Measurements from ENCODE around the gene CGREF1. TPM values are rescaled to one million over a fixed set of nuclear protein-coding genes. Genes with fewer than 3 reads are reported as not detected.

Gene CGREF1
- total and polyA plus RNA-seq, 2 donors (not counting 1 experiment from before 2014, with no cell fraction given), result not detected

GRCh38 chr2:27138111-27138510 lies 19.2 kb upstream of the CGREF1 start:
- Mint-ChIP-seq H3K4me3 (no peak overlapping the region), H3K9me3 (ENCODE audit: insufficient read depth) (no peaks in the 10 kb centered on the region), H3K4me1 (peaks cover 16% of the 10 kb centered on the region), H3K27ac (no peak overlapping the region), H3K27me3 (peaks cover 8% of the 10 kb centered on the region)
- Histone ChIP-seq H2AFZ (ENCODE audit: insufficient read depth, low read depth, low read length, poor library complexity, severe bottlenecking) (no peak overlapping the region), H3K9me3 (ENCODE audit: control extremely low read depth in 1 of 3, control insufficient read depth in 2 of 3, insufficient read depth in 1 of 3, low read length in 2 of 3) (no peaks in the 10 kb centered on the region), H3K36me3 (replicated peaks in 1 of 2; ENCODE audit: control extremely low read depth in 1 of 2, control insufficient read depth in 1 of 2, extremely low read depth in 1 of 2, insufficient read depth in 2 of 2, low read length in 1 of 2) (no peaks in the 10 kb centered on the region), H3K4me2 (replicated peaks; ENCODE audit: low read depth, low read length, poor library complexity, severe bottlenecking) (no peak overlapping the region), H4K20me1 (ENCODE audit: control insufficient read depth, insufficient read depth, low read length, poor library complexity, severe bottlenecking) (peaks cover 5% of the 10 kb centered on the region), H3K4me3 (ENCODE audit: control extremely low read depth in 1 of 5, extremely low read depth in 1 of 5, insufficient read depth in 1 of 5, low read depth in 2 of 5, low read length in 4 of 5) (no peak overlapping the region), H3K27me3 (replicated peaks in 1 of 4; ENCODE audit: control extremely low read depth in 1 of 4, control insufficient read depth in 3 of 4, insufficient read depth in 4 of 4, low read length in 3 of 4) (peaks cover 0 to 8% (median 0%) of the 10 kb centered on the region in 4 experiments), H3K9ac (ENCODE audit: low read length) (no peak overlapping the region), H3K4me1 (ENCODE audit: control insufficient read depth in 2 of 2, insufficient read depth in 2 of 2, low read length in 2 of 2) (peaks cover 17 to 22% of the 10 kb centered on the region in 2 donors), H3K79me2 (ENCODE audit: control insufficient read depth, insufficient read depth, low read length) (peaks cover 12% of the 10 kb centered on the region), H3K27ac (ENCODE audit: low read length in 2 of 2) (no peak overlapping the region)
- WGBS (ENCODE audit: insufficient coverage), result 93% methylated on average over 7 of the region's 7 CpGs
- DNase-seq (no peak), ATAC-seq (ENCODE audit: low read depth) (no peak)
- ChIA-PET POLR2A (no interaction called here), CTCF (no interaction called here)
- no peak for TF ChIP-seq EZH2 (IDR thresholded peaks at IDR 0.05; ENCODE audit: borderline replicate concordance, insufficient read depth, low read depth, low read length, poor library complexity, severe bottlenecking)
- TF ChIP-seq CTCF (IDR thresholded peaks at IDR 0.05), result no peak
- intact Hi-C loops (cut with micrococcal nuclease), result no loop called here

DNA sequence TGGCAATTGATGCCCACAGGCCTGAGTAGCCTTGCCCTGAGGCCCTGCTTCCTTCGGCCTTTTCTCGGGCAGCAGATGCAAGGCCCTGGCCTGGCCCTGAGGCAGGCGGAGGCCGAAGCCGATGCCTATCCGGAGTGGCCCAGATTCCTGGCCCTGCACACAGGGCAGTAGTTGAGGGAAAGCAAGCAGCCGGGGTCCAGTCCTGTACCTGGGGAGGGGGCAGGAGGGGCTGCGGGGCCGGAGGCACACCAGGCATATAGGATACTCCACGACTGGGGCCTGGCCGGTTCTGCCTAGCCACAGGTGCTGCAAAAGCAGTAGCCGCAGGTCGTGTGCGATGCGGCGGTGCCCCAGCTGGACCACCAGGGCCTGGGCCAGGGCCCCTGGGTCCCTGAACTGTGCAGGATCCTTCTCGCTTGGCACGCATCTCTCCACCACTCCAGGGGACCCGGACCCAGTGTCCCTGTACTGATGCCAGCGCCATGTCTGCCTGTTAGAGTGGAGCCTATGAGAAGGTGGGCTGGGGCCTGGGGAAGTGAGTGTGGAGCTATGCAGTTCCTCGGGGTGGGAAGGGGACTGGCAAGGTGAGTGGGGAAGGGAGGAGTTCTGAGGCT lies 18.5 kb upstream of the CGREF1 start:
- DNase-seq (no peak), ATAC-seq (ENCODE audit: low read depth) (no peak)
- Histone ChIP-seq H3K4me2 (replicated peaks; ENCODE audit: low read depth, low read length, poor library complexity, severe bottlenecking) (no peak overlapping the region), H4K20me1 (ENCODE audit: control insufficient read depth, insufficient read depth, low read length, poor library complexity, severe bottlenecking) (peaks cover 5% of the 10 kb centered on the region), H3K27me3 (replicated peaks in 1 of 4; ENCODE audit: control extremely low read depth in 1 of 4, control insufficient read depth in 3 of 4, insufficient read depth in 4 of 4, low read length in 3 of 4) (peaks cover 0 to 4% (median 0%) of the 10 kb centered on the region in 4 experiments), H3K9ac (ENCODE audit: low read length) (no peak overlapping the region), H3K4me1 (ENCODE audit: control insufficient read depth in 2 of 2, insufficient read depth in 2 of 2, low read length in 2 of 2) (peaks cover 17 to 25% of the 10 kb centered on the region in 2 donors), H3K27ac (ENCODE audit: low read length in 2 of 2) (no peak overlapping the region), H2AFZ (ENCODE audit: insufficient read depth, low read depth, low read length, poor library complexity, severe bottlenecking) (no peak overlapping the region), H3K4me3 (ENCODE audit: control extremely low read depth in 1 of 5, extremely low read depth in 1 of 5, insufficient read depth in 1 of 5, low read depth in 2 of 5, low read length in 4 of 5) (no peak overlapping the region), H3K36me3 (replicated peaks in 1 of 2; ENCODE audit: control extremely low read depth in 1 of 2, control insufficient read depth in 1 of 2, extremely low read depth in 1 of 2, insufficient read depth in 2 of 2, low read length in 1 of 2) (peaks cover 0 to 6% of the 10 kb centered on the region in 2 experiments), H3K79me2 (ENCODE audit: control insufficient read depth, insufficient read depth, low read length) (peaks cover 12% of the 10 kb centered on the region), H3K9me3 (ENCODE audit: control extremely low read depth in 1 of 3, control insufficient read depth in 2 of 3, insufficient read depth in 1 of 3, low read length in 2 of 3) (no peaks in the 10 kb centered on the region)
- 95% methylated on average over 21 of the region's 21 CpGs for WGBS (ENCODE audit: insufficient coverage)
- Mint-ChIP-seq H3K4me3 (no peak overlapping the region), H3K27me3 (peaks cover 3% of the 10 kb centered on the region), H3K27ac (no peak overlapping the region), H3K9me3 (ENCODE audit: insufficient read depth) (no peaks in the 10 kb centered on the region), H3K4me1 (peaks cover 23% of the 10 kb centered on the region)
- TF ChIP-seq CTCF (IDR thresholded peaks at IDR 0.05), result no peak
- TF ChIP-seq EZH2 (IDR thresholded peaks at IDR 0.05; ENCODE audit: borderline replicate concordance, insufficient read depth, low read depth, low read length, poor library complexity, severe bottlenecking), result no peak
- CTCF ChIA-PET, result no interaction called here
- POLR2A ChIA-PET, result no interaction called here
- intact Hi-C loops (cut with micrococcal nuclease), result no loop called here
